ENCODE measurements around the gene TEDC2. TPM values are rescaled to one million over a fixed set of nuclear protein-coding genes. Genes with fewer than 3 reads are reported as not detected.

The TEDC2 gene
- total RNA-seq, 4 donors from 2014 or later: 1.4 to 13.2 (median 3.7) TPM

- Histone ChIP-seq H3K27me3 (no peaks in the 10 kb centered on the region), H3K27ac (no peak overlapping the region), H3K36me3 (peaks cover 0 to 11% (median 0%) of the 10 kb centered on the region in 3 donors), H3K4me1 (peaks cover 0 to 8% (median 2%) of the 10 kb centered on the region in 4 donors), H3K4me3 (no peak overlapping the region), H3K9me3 (no peaks in the 10 kb centered on the region)
- TF ChIP-seq POLR2A (IDR thresholded peaks at IDR 0.05): no peak
- TF ChIP-seq CTCF (IDR thresholded peaks at IDR 0.05): no peak
- no peak for DNase-seq
Observed at GRCh38 chr16:2497116-2497630, 37.3 kb downstream of the TEDC2 start.

- Histone ChIP-seq H3K27ac (no peak overlapping the region), H3K27me3 (no peaks in the 10 kb centered on the region), H3K4me1 (peaks cover 0 to 11% (median 2%) of the 10 kb centered on the region in 4 donors), H3K36me3 (peaks cover 0 to 11% (median 0%) of the 10 kb centered on the region in 3 donors), H3K4me3 (no peak overlapping the region), H3K9me3 (no peaks in the 10 kb centered on the region)
- DNase-seq: no peak
- TF ChIP-seq CTCF (IDR thresholded peaks at IDR 0.05) (no peak), POLR2A (IDR thresholded peaks at IDR 0.05) (no peak)
Observed at GRCh38 chr16:2497695-2498484, 38.0 kb downstream of the TEDC2 start.

GRCh38 chr16:2498531-2499253, 38.8 kb downstream of the TEDC2 start:
- Histone ChIP-seq H3K36me3 (peaks cover 0 to 11% (median 0%) of the 10 kb centered on the region in 3 donors), H3K4me3 (no peak overlapping the region), H3K27ac (no peak overlapping the region), H3K27me3 (no peaks in the 10 kb centered on the region), H3K4me1 (peaks cover 0 to 11% (median 2%) of the 10 kb centered on the region in 4 donors), H3K9me3 (no peaks in the 10 kb centered on the region)
- no peak for DNase-seq
- no peak for TF ChIP-seq CTCF (IDR thresholded peaks at IDR 0.05)
- TF ChIP-seq POLR2A (IDR thresholded peaks at IDR 0.05): no peak

- Histone ChIP-seq H3K9me3 (no peaks in the 10 kb centered on the region), H3K27me3 (no peaks in the 10 kb centered on the region), H3K4me3 (no peak overlapping the region), H3K36me3 (peaks cover 0 to 11% (median 0%) of the 10 kb centered on the region in 3 donors), H3K4me1 (peaks cover 0 to 11% (median 2%) of the 10 kb centered on the region in 4 donors), H3K27ac (no peak overlapping the region)
- no peak for TF ChIP-seq POLR2A (IDR thresholded peaks at IDR 0.05)
- TF ChIP-seq CTCF (IDR thresholded peaks at IDR 0.05): no peak
- no peak for DNase-seq
Observed at GRCh38 chr16:2499454-2499853, 39.5 kb downstream of the TEDC2 start.

- H3K9me3 ChIP-seq: no peaks in the 10 kb centered on the region
- no peak overlapping the region for H3K27ac ChIP-seq
- no peak for DNase-seq
- TF ChIP-seq CTCF (IDR thresholded peaks at IDR 0.05) (no peak), POLR2A (IDR thresholded peaks at IDR 0.05) (no peak)
- peaks cover 0 to 11% (median 0%) of the 10 kb centered on the region in 3 donors for H3K36me3 ChIP-seq
- peaks cover 0 to 11% (median 2%) of the 10 kb centered on the region in 4 donors for H3K4me1 ChIP-seq
- no peak overlapping the region for H3K4me3 ChIP-seq
- no peaks in the 10 kb centered on the region for H3K27me3 ChIP-seq
Observed at GRCh38 chr16:2499890-2500429, 40.1 kb downstream of the TEDC2 start.
